ENCODE data around the gene ILK.

Gene ILK

DNA sequence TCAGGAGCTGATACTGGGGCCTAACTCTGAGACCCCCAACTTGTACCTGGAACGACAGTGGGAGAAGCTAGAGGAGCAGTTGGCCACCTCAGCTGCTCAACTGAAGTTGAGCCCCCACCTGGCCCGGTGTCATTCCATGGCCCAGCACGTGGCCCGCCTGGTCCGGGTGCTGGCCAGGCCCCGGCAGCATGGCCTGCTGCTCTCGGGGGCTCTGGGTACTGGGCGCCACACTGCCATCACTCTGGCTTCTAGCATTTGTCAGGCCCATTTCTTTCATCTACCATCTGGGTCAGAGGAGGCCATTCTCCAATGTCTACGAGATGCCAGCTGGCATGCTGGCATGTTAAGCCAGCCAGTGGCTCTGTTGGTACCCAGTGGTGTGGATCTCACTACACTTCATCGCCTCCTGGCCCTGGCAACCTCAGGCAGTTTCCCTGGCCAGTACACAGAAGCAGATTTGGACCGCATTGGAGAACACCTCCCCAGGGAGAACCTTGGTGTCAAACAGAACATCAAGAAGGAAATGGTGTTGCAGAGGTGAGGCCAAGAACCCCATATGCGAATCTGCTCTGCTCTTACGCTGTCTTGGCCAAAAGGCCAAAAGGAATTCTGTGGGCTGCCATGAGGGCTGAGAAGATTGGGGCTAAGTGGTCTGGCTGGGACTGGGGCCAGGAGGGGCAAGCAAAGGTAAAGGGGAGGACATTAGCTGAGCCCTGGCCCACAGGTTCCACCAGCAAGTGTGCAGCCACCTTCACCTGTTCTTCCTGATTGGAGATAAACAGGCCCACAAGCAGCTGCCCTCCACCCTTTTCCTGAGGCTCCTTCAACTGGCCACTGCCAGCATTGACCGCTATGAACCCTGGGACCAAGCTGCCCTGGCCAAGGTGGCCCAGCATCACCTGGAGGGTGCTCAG lies 45.6 kb upstream of the ILK start:
- TF ChIP-seq CTCF (IDR thresholded peaks at IDR 0.05; ENCODE audit: control extremely low read depth, extremely low read depth, low read depth, missing control alignments), result no peak
- POLR2A ChIA-PET, result no interaction called here
- CTCF ChIA-PET, result interaction anchor here (1.1 to 2.0 kb wide), 3 partner anchors 12 to 27 kb away, joined by 3 to 4 read pairs (median 3); no protein-coding TSS in a partner anchor

DNA sequence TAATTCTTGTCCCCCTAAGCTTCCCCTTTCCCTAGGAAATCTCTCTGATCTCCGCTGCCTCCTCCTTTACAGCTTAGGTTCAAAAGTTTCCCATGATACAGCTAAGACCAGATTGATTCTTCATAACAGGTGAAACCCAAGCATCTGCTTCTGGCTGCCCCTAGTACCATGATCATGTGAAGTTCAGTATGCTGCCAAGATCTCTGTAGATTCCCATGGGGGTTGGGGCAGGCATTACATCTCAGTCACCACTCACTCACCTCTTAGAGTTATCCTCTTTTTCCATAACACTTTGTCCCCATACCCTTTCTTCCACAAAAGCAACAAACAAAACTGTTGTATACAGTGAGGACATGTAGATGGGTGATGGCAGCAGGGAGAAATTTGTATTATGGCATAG lies 44.2 kb upstream of the ILK start:
- ChIA-PET CTCF (interaction anchor here (2.0 kb wide), 1 partner anchor 16 kb away, joined by 4 read pairs; no protein-coding TSS in a partner anchor), POLR2A (no interaction called here)
- DNase-seq (ENCODE audit: extremely low spot score), result no peak
- no peak for TF ChIP-seq CTCF (IDR thresholded peaks at IDR 0.05; ENCODE audit: control extremely low read depth, extremely low read depth, low read depth, missing control alignments)

More for the DNA sequence above, 45.6 kb upstream of the ILK start:
- no peak for DNase-seq (ENCODE audit: extremely low spot score)

DNA sequence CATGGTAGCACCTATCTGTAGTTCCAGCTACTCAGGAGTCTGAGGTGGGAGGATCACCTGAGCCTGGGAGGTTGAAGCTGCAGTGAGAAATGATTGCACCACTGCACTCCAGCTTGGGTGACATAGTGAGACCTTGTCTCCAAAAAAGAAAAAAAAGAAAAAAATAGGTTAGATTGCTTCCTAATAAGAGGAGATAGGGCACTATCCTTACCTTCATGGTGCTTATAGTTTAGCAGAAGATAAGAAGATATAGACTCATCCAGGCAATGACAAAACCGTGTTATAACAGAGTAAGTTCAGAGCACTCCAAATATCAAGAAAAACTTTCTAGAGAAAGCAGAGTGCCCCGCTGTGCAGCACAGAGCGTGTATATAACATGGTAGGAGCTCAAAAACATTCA lies 42.3 kb upstream of the ILK start:
- no peak for TF ChIP-seq CTCF (IDR thresholded peaks at IDR 0.05; ENCODE audit: control extremely low read depth, extremely low read depth, low read depth, missing control alignments)
- ChIA-PET CTCF (interaction anchor here (0.7 kb wide), 1 partner anchor 10 kb away, joined by 3 read pairs; no protein-coding TSS in a partner anchor), POLR2A (no interaction called here)
- no peak for DNase-seq (ENCODE audit: extremely low spot score)

GRCh38 chr11:6563121-6563619 lies 40.4 kb upstream of the ILK start:
- CTCF ChIA-PET, result interaction anchor here (1.0 to 1.2 kb wide), 4 partner anchors 17 to 34 kb away, joined by 3 to 5 read pairs (median 3); no protein-coding TSS in a partner anchor
- TF ChIP-seq CTCF (IDR thresholded peaks at IDR 0.05; ENCODE audit: control extremely low read depth, extremely low read depth, low read depth, missing control alignments), result no peak
- DNase-seq (ENCODE audit: extremely low spot score), result no peak
- POLR2A ChIA-PET, result no interaction called here

- ChIA-PET POLR2A (no interaction called here), CTCF (interaction anchor here (1.0 to 1.2 kb wide), 3 partner anchors 16 to 34 kb away, joined by 3 to 5 read pairs (median 3); no protein-coding TSS in a partner anchor)
- peak; percentile 14 for DNase-seq (ENCODE audit: extremely low spot score)
- no peak for TF ChIP-seq CTCF (IDR thresholded peaks at IDR 0.05; ENCODE audit: control extremely low read depth, extremely low read depth, low read depth, missing control alignments)
Observed at GRCh38 chr11:6563667-6564066, 39.9 kb upstream of the ILK start.

DNA sequence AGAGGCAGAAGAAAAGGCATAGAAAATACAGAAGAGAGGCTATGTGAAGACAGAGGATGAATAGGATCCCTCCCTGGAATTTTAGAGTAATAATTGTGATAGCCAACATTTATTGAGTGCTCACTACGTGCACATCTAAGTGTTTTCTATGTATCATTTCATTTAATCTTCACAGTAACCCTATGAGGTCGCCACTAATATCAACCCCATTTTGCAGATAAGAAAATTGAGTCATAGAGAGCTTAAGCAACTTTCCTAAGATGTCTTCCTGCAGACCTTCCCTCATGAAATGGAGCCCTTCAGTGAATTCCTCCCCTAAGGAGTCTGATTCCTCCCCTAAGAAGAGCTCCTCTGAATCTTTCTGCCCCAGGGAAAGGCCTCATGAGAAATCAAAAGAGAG lies 38.2 kb upstream of the ILK start:
- ChIA-PET POLR2A (no interaction called here), CTCF (interaction anchor here (1.2 to 1.3 kb wide), 2 partner anchors 10 to 122 kb away, joined by 3 read pairs; no protein-coding TSS in a partner anchor)
- no peak for TF ChIP-seq CTCF (IDR thresholded peaks at IDR 0.05; ENCODE audit: control extremely low read depth, extremely low read depth, low read depth, missing control alignments)
- no peak for DNase-seq (ENCODE audit: extremely low spot score)
